Measurements from ENCODE around the gene SEC23IP.

GRCh38 chr10:119872610-119872859 is 20.0 kb upstream of the SEC23IP start, which contains the start of gene MCMBP:
- TF ChIP-seq CTCF (optimal IDR thresholded peaks at IDR 0.05 in 1 of 3, IDR thresholded peaks at IDR 0.05 in 1 of 3, conservative IDR thresholded peaks at IDR 0.05 in 1 of 3; ENCODE audit: extremely low read depth in 1 of 3, insufficient read depth in 2 of 3, low read length in 3 of 3) (no peak), EZH2 (IDR thresholded peaks at IDR 0.05; ENCODE audit: low read length) (no peak)

All from keratinocyte (primary cell).